Measurements from ENCODE around the gene TNFRSF13B.
"Not testable (repeated sequence)": the region's sequence is repeated elsewhere in the genome, so short reads cannot be mapped to it uniquely, and the experiment has no call there.

The TNFRSF13B gene

DNA sequence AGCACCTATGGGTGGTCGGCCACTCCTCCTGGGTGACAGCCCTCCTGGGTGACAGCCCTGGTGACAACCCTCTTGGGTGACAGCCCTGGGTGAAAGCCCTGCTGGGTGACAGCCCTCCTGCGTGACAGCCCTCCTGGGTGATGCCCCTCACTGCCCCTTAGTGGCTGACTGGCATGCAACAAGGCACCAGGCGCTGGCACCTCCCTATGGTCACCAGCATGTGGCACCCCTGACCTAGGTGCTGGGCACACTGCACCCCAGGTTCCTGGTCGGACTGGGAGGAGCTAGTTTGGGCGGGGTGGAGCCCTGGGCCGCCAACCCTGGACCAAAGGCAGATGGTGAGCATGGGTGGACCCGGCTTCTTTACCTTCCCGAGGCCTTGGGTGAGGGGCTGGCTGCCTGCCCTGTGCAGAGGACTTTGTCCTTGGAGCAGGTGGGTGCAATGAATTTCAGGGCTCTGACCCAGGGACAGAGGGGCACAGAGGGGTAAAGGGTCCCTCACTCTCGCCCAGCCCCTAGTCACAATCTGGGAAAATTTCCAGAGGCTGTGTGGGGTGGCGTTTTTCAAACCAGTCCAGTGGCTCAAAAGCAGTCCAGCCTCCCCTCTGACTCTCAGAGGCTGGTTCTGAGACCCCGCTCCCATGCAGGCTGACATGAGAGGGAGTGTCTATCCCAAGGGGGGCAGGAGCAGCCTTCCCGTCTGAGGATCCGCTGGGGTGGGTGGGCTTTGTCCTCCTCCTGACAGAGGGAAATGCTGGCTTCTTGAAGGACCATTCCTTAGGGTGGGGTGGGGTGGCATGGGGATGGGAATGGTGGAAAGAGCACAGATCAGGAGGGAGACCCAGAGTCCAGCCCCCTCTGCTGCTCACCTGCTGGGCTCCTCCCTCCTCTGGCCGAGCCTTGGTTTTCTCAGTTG is 25.9 kb upstream of the TNFRSF13B start:
- Histone ChIP-seq H3K79me2 (ENCODE audit: insufficient read depth, low read length) (no peaks in the 10 kb centered on the region), H3K4me2 (ENCODE audit: low read length) (no peak overlapping the region), H3K4me3 (ENCODE audit: low read depth, low read length, poor library complexity, severe bottlenecking) (no peak overlapping the region), H3K27me3 (ENCODE audit: insufficient read depth, low read length) (no peaks in the 10 kb centered on the region), H3K36me3 (ENCODE audit: insufficient read depth, low read length) (no peaks in the 10 kb centered on the region), H4K20me1 (ENCODE audit: insufficient read depth, low read length) (no peaks in the 10 kb centered on the region), H3K27ac (ENCODE audit: low read depth, low read length, poor library complexity, severe bottlenecking) (no peak overlapping the region), H3F3A (ENCODE audit: insufficient read depth, low read length) (no peaks in the 10 kb centered on the region), H3K9me3 (ENCODE audit: low read length) (no peaks in the 10 kb centered on the region), H3K9me2 (ENCODE audit: low read depth, low read length) (no peaks in the 10 kb centered on the region), H2AFZ (ENCODE audit: low read length) (no peak overlapping the region), H3K4me1 (ENCODE audit: insufficient read depth, low read length, severe bottlenecking) (peaks cover 4% of the 10 kb centered on the region), H3K9ac (ENCODE audit: low read length) (no peak overlapping the region)
- TF ChIP-seq, protein P1, sequence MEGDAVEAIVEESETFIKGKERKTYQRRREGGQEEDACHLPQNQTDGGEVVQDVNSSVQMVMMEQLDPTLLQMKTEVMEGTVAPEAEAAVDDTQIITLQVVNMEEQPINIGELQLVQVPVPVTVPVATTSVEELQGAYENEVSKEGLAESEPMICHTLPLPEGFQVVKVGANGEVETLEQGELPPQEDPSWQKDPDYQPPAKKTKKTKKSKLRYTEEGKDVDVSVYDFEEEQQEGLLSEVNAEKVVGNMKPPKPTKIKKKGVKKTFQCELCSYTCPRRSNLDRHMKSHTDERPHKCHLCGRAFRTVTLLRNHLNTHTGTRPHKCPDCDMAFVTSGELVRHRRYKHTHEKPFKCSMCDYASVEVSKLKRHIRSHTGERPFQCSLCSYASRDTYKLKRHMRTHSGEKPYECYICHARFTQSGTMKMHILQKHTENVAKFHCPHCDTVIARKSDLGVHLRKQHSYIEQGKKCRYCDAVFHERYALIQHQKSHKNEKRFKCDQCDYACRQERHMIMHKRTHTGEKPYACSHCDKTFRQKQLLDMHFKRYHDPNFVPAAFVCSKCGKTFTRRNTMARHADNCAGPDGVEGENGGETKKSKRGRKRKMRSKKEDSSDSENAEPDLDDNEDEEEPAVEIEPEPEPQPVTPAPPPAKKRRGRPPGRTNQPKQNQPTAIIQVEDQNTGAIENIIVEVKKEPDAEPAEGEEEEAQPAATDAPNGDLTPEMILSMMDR (IDR thresholded peaks at IDR 0.05; ENCODE audit: low read length), result peak; percentile 52
- TF ChIP-seq EZH2 (IDR thresholded peaks at IDR 0.05; ENCODE audit: borderline replicate concordance, low read length), result no peak

DNA sequence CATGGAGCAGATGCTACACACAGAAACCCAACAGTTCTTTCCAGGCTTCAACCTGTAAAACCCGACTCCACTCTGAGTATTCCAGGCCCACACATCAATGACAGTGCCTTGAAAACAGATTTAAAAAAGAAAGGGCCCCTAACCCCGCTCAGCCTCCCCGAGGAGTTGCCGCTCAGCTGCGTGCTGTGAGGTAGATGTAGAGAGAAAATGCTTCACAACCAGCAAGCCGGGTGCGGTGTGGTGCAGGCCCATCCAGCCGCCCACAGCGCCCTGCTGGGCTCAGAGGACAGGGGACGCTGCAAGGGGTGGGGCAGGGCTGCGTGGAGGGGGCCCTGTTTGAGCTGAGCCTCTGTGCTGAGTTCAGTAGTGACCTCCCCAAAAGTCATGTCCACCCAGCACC is 24.8 kb upstream of the TNFRSF13B start:
- H3K27me3 ChIP-seq (ENCODE audit: insufficient read depth, low read length); H3K27ac ChIP-seq (ENCODE audit: low read depth, low read length, poor library complexity, severe bottlenecking); H3K4me1 ChIP-seq (ENCODE audit: insufficient read depth, low read length, severe bottlenecking); H3K9me3 ChIP-seq (ENCODE audit: low read length); H2AFZ ChIP-seq (ENCODE audit: low read length); H3K36me3 ChIP-seq (ENCODE audit: insufficient read depth, low read length); H3K9ac ChIP-seq (ENCODE audit: low read length); H3F3A ChIP-seq (ENCODE audit: insufficient read depth, low read length); H3K79me2 ChIP-seq (ENCODE audit: insufficient read depth, low read length); H3K9me2 ChIP-seq (ENCODE audit: low read depth, low read length); H4K20me1 ChIP-seq (ENCODE audit: insufficient read depth, low read length); H3K4me2 ChIP-seq (ENCODE audit: low read length); H3K4me3 ChIP-seq (ENCODE audit: low read depth, low read length, poor library complexity, severe bottlenecking): not testable (repeated sequence)

DNA sequence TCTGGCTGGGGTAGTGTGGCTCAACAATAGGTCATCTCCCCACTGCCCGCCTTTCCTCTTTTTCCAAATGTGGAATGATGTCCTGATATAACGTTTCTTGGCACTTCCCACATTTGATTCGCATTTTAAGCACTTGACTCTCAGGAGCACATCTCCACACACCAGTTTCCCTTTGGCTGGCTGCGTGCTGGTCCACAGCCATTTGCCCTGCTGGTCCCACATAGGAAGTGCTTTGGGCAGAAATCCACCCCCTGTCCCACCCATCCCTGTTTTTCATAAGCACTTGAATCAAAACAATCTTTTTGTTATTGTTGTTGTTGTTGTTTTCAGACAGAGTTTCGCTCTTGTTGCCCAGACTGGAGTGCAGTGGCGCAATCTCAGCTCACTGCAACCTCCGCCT is 24.0 kb upstream of the TNFRSF13B start:
- no peak overlapping the region for H3K4me2 ChIP-seq (ENCODE audit: low read length)

More for the DNA sequence above, 24.0 kb upstream of the TNFRSF13B start:
- Histone ChIP-seq H3F3A (ENCODE audit: insufficient read depth, low read length) (no peaks in the 10 kb centered on the region), H2AFZ (ENCODE audit: low read length) (no peak overlapping the region), H3K9ac (ENCODE audit: low read length) (no peak overlapping the region), H3K9me2 (ENCODE audit: low read depth, low read length) (no peaks in the 10 kb centered on the region), H3K4me1 (ENCODE audit: insufficient read depth, low read length, severe bottlenecking) (peaks cover 4% of the 10 kb centered on the region), H3K79me2 (ENCODE audit: insufficient read depth, low read length) (no peaks in the 10 kb centered on the region), H3K27ac (ENCODE audit: low read depth, low read length, poor library complexity, severe bottlenecking) (no peak overlapping the region), H3K9me3 (ENCODE audit: low read length) (no peaks in the 10 kb centered on the region), H4K20me1 (ENCODE audit: insufficient read depth, low read length) (no peaks in the 10 kb centered on the region), H3K4me3 (ENCODE audit: low read depth, low read length, poor library complexity, severe bottlenecking) (no peak overlapping the region), H3K27me3 (ENCODE audit: insufficient read depth, low read length) (no peaks in the 10 kb centered on the region), H3K36me3 (ENCODE audit: insufficient read depth, low read length) (no peaks in the 10 kb centered on the region)
- TF ChIP-seq, protein P1 (IDR thresholded peaks at IDR 0.05; ENCODE audit: low read length), result no peak
- no peak for TF ChIP-seq EZH2 (IDR thresholded peaks at IDR 0.05; ENCODE audit: borderline replicate concordance, low read length)
